GM19240 (cell line): ENCODE results near the gene ANKRD44.
A peak's percentile ranks its signal among the peaks of the same experiment; 100 is the strongest.
"Not testable (repeated sequence)": the region's sequence is repeated elsewhere in the genome, so short reads cannot be mapped to it uniquely, and the experiment has no call there.

Experiments used
- DNase-seq: peaks from one replicate; pipeline ENCODE4 v3.0.0; 2011; ENCODE audit warnings: low spot score; ENCODE audit not compliant: insufficient read length

The ANKRD44 gene

GRCh38 chr2:197031803-197032202 lies 278.8 kb downstream of the ANKRD44 start:
- no peak for DNase-seq

- DNase-seq, result no peak
These were observed 280.5 kb downstream of the ANKRD44 start for GRCh38 chr2:197030090-197030489.

GRCh38 chr2:197028633-197029032 lies 281.9 kb downstream of the ANKRD44 start:
- DNase-seq, result no peak

- DNase-seq, result no peak
These were observed 282.4 kb downstream of the ANKRD44 start for GRCh38 chr2:197028230-197028629.

- no peak for DNase-seq
These were observed 286.4 kb downstream of the ANKRD44 start for GRCh38 chr2:197024206-197024605.

DNA sequence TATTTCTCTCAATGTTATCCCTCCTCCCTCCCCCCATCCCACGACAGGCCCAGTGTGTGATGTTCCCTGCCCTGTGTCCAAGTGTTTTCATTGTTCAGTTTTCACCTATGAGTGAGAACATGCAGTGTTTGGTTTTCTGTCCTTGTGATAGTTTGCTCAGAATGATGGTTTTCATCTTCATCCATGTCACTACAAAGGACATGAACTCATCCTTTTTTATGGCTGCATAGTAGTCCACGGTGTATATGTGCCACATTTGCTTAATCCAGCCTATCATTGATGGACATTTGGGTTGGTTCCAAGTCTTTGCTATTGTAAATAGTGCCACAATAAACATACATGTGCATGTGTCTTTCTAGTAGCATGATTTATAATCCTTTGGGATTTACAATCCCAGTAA lies 289.7 kb downstream of the ANKRD44 start:
- not testable (repeated sequence) for DNase-seq

- no peak for DNase-seq
These were observed 297.5 kb downstream of the ANKRD44 start for GRCh38 chr2:197013098-197013497.

- peak; percentile 10 for DNase-seq
These were observed 298.6 kb downstream of the ANKRD44 start for GRCh38 chr2:197011801-197012641.

DNA sequence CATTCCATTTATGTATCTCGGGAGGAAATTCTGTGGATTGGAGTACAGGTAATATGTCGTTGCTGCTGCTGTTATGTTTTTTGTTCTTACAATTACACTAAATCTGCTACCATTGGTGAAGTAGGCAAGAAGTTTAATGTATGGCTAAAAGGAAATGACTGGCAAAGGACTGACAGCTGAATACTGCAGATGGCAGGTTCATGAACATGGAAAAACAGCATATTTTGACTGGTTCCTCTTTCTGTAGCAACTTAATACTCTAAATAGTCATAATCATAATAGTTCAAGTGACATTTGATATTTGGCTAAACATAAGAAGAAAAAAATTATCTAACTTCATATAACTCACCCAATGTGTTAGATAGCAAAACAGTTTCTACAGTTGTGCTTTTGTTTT lies 299.6 kb downstream of the ANKRD44 start:
- DNase-seq, result no peak

DNA sequence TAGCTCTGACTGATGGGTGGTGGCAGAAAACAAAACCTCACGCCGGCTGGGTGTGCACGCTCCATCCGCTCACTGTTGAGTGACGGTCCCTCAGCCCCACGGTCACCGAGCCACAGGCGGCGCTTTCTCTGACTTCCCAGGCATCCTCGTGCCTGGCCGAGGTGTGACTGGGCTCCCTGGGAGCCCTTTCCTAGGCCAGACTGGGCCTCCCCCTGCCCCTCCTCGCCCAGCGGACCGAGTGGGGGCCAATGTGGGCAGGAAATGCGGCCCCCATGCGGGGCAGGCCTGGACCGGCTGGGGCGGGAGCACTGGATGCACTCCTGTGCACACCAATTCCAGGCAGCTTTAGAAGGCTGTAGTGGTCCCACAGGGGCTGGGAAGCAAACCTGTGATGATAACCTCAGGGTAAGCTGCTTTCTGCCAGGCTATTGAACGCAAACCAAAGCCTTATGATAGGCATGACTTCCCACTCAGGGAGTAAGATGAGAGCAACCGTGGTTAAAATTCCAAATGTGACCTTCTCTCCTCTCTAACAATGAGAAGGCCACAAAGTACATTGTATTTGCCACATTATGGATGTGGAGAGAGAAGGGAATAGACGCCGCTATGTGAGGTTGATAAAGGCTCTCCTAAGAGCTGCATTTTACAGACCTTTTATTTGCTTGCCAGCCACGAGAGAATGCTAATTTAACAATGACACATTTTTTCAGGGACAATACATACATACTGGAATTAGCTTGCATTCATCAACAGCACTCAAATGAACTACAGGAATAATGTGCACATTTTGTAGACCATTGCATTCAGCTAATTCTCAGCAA lies 300.2 kb downstream of the ANKRD44 start:
- no peak for DNase-seq

DNA sequence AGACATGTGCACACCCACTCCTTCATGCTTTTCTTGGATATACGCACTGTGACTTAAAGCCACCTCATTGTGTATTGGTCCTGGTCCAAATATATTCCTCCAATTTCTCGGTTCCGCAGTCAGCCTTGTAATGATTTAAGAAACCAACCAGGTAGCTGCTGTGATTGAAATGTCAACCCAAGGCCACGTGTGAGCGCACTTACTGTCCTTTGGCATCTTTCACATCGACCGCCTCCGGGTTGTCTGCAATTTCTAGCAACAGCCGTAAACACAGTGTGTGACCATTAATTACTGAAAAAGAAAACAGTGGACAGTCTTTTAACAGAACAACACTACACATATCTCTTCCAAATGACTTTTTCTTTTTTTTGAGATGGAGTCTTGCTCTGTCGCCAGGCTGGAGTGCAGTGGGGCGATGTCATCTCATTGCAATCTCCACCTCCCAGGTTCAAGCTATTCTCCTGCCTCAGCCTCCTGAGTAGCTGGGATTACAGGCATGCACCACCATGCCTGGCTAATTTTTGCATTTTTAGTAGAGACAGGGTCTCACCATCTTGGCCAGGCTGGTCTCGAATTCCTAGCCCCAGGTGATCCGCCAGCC lies 301.7 kb downstream of the ANKRD44 start:
- DNase-seq, result not testable (repeated sequence)

DNA sequence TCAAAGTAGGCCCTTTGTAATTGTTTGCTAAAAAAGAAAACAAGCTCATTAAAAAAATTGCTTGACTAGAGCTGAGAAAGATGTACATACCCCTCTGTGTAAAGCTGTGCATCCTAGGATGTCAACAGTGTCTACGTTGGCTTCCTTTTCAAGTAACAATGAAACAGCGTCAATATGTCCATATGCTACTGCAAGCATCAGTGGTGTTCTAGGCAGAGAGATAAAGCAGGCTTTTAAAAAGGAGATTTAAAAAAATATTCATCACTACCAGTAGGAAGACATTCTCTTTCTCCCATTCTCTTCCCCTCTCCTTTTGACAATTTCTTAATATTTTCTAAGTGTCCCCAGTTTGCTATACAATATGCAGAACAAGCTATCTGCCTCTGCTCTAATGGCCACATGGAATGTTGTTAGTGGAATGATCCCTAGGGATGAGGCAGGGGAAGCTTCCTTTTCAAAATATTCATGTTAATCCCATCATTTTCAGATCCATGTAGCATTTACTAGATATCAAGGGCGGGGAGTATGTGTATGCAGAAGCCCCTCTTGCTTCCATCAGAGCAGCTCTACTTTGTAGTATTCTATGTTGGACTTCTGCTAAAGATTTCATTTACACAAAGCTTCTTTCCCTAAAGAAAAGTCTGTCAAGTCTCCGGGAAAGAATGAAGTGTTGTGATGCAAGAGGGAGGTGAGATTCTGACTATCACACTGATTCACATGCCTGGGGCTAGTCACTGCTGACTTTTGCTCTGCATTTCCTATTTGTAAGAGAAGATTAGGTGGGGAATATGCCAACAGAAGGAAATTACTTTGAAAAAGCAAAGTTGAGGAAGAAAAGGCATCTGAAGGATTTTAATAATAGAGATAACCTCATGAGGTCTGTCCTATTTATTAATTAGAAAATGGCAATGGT lies 302.6 kb downstream of the ANKRD44 start:
- DNase-seq, result no peak

DNA sequence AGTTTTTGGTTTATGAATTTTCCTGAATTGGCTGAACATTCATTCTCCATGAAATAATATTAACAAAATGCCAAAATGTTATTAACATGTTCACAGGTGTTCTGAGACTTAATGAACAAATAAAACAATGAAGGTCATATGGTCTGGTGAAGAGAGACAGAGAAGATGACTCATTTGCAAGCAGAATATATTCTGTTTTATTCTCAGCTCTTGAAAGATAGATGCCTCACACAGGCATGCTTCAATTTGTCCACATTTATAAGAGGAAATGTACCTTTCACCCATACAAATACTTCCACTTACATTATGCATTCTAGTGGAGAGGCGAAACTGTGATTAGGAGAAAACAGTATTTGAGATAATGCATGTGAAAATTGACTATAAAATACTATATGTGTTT lies 308.7 kb downstream of the ANKRD44 start:
- no peak for DNase-seq

- DNase-seq, result no peak
These were observed 314.7 kb downstream of the ANKRD44 start for GRCh38 chr2:196995757-196996314.

DNA sequence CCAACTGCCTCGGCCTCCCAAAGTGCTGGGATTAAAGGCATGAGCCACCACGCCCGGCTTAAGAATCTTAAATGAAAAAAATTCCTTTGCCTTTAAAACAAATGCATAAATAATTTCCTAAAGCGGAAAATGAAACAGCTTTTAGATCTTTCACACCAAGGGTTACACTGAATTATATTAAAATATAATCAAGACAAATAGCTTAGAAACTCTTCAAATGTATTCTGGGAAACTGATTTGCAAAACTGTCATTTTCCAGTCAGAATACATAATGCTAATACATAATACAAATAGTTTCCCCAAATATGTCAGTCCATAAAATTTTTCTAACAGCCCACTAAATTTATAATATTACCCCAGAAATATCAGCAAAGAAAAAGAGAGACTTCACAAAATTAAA lies 315.8 kb downstream of the ANKRD44 start:
- DNase-seq, result no peak

DNA sequence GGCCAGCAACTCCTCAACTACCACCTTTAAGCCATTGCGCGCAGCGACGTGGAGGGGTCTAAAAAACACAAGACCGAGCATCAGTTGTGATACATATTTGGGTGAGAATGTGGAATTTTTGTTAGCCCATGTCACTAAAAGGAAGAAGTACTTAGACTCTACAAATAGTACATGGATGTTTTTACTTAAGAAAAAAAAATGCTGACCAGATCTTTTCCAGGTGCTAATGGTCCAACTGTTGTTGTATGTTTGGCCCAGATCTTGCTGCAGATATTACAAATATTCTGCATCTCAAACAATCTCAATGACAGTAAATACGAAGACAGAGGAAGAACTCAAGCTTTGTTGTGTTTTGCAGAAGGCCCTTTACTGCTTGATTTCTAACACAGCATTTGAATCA lies 317.0 kb downstream of the ANKRD44 start:
- DNase-seq, result no peak

GRCh38 chr2:196992466-196992865 lies 318.1 kb downstream of the ANKRD44 start:
- no peak for DNase-seq

GRCh38 chr2:196990788-196991461 lies 319.7 kb downstream of the ANKRD44 start:
- DNase-seq, result no peak

DNA sequence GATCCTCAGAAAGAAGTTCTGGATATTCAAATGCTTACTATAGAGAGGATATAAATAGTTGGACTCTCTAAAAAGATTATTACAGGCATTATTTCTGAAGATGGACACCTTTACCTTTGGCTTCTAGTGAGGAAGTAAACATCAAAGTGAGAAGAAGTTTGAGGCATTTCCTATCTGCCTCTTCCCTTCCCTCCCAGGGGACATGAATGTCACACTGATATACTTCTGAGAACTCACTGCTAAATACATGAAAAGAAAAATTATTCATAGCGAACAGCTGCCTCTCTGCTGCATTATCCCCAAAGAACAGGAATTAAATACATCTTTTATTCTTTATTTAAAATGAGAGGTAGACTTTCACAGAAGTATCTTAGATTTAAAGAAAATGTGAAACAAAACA lies 320.5 kb downstream of the ANKRD44 start:
- no peak for DNase-seq

DNA sequence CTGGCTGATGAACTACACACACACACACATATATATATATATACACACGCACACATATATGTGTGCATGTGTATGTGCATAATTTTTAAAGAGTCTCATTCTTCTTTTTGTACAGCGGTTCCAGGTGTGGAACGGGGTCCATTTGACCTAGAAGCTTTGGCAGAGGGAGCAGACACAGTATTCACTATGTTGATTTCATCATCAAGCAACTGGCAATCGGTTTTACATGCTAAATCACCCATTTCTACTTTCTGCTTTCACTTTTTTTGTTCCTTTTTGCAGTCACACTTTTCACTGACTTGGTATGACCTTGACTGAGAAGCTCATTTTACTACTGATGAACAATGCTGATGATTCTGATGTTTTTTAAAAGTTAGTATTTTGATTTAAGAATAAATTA lies 321.1 kb downstream of the ANKRD44 start:
- DNase-seq, result no peak
